ENCODE measurements around the gene LIPC.

Gene LIPC

DNA sequence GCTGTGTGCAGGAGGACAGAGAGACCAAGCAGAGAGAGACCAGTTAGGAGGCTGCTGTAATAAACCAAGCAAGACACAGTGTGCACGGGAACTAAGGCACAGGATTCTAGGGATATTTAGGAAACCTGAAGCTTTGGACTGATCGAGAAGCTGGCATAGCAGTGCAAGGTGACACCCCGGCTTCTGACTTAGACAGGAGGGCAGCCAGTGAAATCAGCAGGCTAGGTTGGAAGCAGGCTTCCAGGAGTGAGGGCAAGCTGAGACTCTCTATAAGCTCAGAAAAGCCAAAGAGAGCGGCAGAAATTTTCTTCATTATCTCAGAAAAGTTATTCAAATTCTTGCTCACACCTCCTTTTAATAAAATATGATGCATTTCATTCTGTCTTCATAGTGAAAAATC is 104.6 kb downstream of the LIPC start:
- Histone ChIP-seq H2AFZ (ENCODE audit: low read depth, low read length, severe bottlenecking) (no peak overlapping the region), H4K20me1 (ENCODE audit: low read depth, low read length) (no peaks in the 10 kb centered on the region), H3K9me2 (replicated peaks; ENCODE audit: insufficient read depth, low read length) (no peaks in the 10 kb centered on the region), H3F3A (ENCODE audit: insufficient read depth) (no peaks in the 10 kb centered on the region), H3K36me3 (ENCODE audit: low read length) (no peaks in the 10 kb centered on the region), H3K4me3 (ENCODE audit: insufficient read depth, low read length, poor library complexity, severe bottlenecking) (no peak overlapping the region), H3K9ac (ENCODE audit: low read length) (no peak overlapping the region), H3K27me3 (ENCODE audit: low read length) (no peaks in the 10 kb centered on the region), H3K79me2 (ENCODE audit: insufficient read depth, low read length) (no peaks in the 10 kb centered on the region), H3K4me2 (ENCODE audit: low read depth, low read length, poor library complexity, severe bottlenecking) (no peak overlapping the region), H3K9me3 (ENCODE audit: insufficient read depth, low read length) (no peaks in the 10 kb centered on the region), H3K27ac (ENCODE audit: low read depth, low read length) (no peak overlapping the region)
- TF ChIP-seq EZH2phosphoT487 (conservative IDR thresholded peaks at IDR 0.05; ENCODE audit: low read length): no peak
- TF ChIP-seq, protein P1, sequence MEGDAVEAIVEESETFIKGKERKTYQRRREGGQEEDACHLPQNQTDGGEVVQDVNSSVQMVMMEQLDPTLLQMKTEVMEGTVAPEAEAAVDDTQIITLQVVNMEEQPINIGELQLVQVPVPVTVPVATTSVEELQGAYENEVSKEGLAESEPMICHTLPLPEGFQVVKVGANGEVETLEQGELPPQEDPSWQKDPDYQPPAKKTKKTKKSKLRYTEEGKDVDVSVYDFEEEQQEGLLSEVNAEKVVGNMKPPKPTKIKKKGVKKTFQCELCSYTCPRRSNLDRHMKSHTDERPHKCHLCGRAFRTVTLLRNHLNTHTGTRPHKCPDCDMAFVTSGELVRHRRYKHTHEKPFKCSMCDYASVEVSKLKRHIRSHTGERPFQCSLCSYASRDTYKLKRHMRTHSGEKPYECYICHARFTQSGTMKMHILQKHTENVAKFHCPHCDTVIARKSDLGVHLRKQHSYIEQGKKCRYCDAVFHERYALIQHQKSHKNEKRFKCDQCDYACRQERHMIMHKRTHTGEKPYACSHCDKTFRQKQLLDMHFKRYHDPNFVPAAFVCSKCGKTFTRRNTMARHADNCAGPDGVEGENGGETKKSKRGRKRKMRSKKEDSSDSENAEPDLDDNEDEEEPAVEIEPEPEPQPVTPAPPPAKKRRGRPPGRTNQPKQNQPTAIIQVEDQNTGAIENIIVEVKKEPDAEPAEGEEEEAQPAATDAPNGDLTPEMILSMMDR (IDR thresholded peaks at IDR 0.05; ENCODE audit: insufficient read depth, low read length, poor library complexity, severe bottlenecking): no peak

DNA sequence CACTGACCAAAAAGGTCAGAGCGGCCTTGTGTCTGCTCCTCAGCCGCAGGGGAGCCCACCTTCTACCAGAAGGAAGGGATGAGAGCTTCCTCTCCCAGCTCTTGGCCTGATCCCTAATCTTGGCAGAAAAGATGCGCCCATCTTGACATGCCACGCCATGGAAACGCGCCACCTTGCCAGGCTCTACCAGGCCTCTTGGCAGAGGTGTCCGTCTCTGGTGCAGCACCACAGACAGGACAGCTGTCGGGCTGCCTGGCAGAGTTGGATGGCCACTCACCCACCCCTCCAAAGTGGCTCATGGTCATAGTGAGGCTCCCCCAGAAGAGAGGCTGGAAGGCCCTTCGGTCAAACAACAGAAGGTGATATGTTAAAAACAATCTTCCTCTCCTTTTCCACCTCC is 105.2 kb downstream of the LIPC start:
- Histone ChIP-seq H2AFZ (ENCODE audit: low read depth, low read length, severe bottlenecking) (no peak overlapping the region), H3K27me3 (ENCODE audit: low read length) (no peaks in the 10 kb centered on the region), H4K20me1 (ENCODE audit: low read depth, low read length) (no peaks in the 10 kb centered on the region), H3K36me3 (ENCODE audit: low read length) (no peaks in the 10 kb centered on the region), H3K9me3 (ENCODE audit: insufficient read depth, low read length) (no peaks in the 10 kb centered on the region), H3K4me2 (ENCODE audit: low read depth, low read length, poor library complexity, severe bottlenecking) (no peak overlapping the region), H3K27ac (ENCODE audit: low read depth, low read length) (no peak overlapping the region), H3K9me2 (replicated peaks; ENCODE audit: insufficient read depth, low read length) (no peaks in the 10 kb centered on the region), H3K9ac (ENCODE audit: low read length) (no peak overlapping the region), H3K79me2 (ENCODE audit: insufficient read depth, low read length) (no peaks in the 10 kb centered on the region), H3K4me3 (ENCODE audit: insufficient read depth, low read length, poor library complexity, severe bottlenecking) (no peak overlapping the region), H3F3A (ENCODE audit: insufficient read depth) (no peaks in the 10 kb centered on the region)
- TF ChIP-seq, protein P1 (IDR thresholded peaks at IDR 0.05; ENCODE audit: insufficient read depth, low read length, poor library complexity, severe bottlenecking): no peak
- TF ChIP-seq EZH2phosphoT487 (conservative IDR thresholded peaks at IDR 0.05; ENCODE audit: low read length): no peak

DNA sequence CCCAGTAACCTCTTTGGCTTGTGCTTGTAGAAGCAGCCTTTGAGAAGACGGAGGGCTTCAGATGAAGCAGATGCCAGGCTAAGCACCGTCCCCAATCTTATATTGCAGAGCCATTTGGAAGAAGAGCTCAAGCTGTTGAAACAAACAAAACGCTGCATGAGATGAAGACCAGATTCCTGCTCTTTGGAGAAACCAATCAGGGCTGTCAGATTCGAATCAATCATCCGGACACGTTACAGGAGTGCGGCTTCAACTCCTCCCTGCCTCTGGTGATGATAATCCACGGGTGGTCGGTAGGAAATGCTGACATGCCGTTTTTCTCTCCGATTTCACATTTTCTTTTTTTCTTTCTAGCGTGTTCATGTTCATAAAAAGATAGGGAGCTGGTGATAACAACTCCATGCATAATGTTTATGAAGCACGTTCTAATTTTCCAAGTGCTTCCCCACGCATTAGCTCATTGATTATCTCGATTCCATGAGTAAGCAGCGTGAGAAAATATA is 106.5 kb downstream of the LIPC start:
- H3K36me3 ChIP-seq (ENCODE audit: low read length): no peaks in the 10 kb centered on the region
- no peaks in the 10 kb centered on the region for H3K9me2 ChIP-seq (replicated peaks; ENCODE audit: insufficient read depth, low read length)
- H2AFZ ChIP-seq (ENCODE audit: low read depth, low read length, severe bottlenecking): no peak overlapping the region
- no peak overlapping the region for H3K9ac ChIP-seq (ENCODE audit: low read length)
- TF ChIP-seq, protein P1 (IDR thresholded peaks at IDR 0.05; ENCODE audit: insufficient read depth, low read length, poor library complexity, severe bottlenecking): no peak
- H3K27me3 ChIP-seq (ENCODE audit: low read length): no peaks in the 10 kb centered on the region
- H3K79me2 ChIP-seq (ENCODE audit: insufficient read depth, low read length): no peaks in the 10 kb centered on the region
- no peak overlapping the region for H3K4me3 ChIP-seq (ENCODE audit: insufficient read depth, low read length, poor library complexity, severe bottlenecking)
- H3F3A ChIP-seq (ENCODE audit: insufficient read depth): no peaks in the 10 kb centered on the region
- H3K4me2 ChIP-seq (ENCODE audit: low read depth, low read length, poor library complexity, severe bottlenecking): no peak overlapping the region
- no peaks in the 10 kb centered on the region for H4K20me1 ChIP-seq (ENCODE audit: low read depth, low read length)
- no peak overlapping the region for H3K27ac ChIP-seq (ENCODE audit: low read depth, low read length)
- H3K9me3 ChIP-seq (ENCODE audit: insufficient read depth, low read length): no peaks in the 10 kb centered on the region
